ENCODE measurements around the gene SLC7A8.
A peak's percentile ranks its signal among the peaks of the same experiment; 100 is the strongest.

The SLC7A8 gene

GRCh38 chr14:23094666-23095195, 88.7 kb downstream of the SLC7A8 start, which contains the start of gene ACIN1:
ACIN1 (minus strand) TSS chr14:23095136; CDS start chr14:23095112, 24 bp downstream.
- DNase-seq (ENCODE audit: low read depth in 2 of 2) = peak; percentile 62 to 67

- DNase-seq (ENCODE audit: low read depth in 2 of 2) = no peak
Measured at GRCh38 chr14:23093991-23094665, 89.3 kb downstream of the SLC7A8 start.

- DNase-seq (ENCODE audit: low read depth in 2 of 2) = no peak
Measured at GRCh38 chr14:23093526-23093925, 89.9 kb downstream of the SLC7A8 start.

- no peak for DNase-seq (ENCODE audit: low read depth in 2 of 2)
Measured at GRCh38 chr14:23093104-23093503, 90.4 kb downstream of the SLC7A8 start.

GRCh38 chr14:23091294-23092225, 91.9 kb downstream of the SLC7A8 start:
- DNase-seq (ENCODE audit: low read depth in 2 of 2) = no peak

GRCh38 chr14:23090254-23090636, 93.2 kb downstream of the SLC7A8 start:
- DNase-seq (ENCODE audit: low read depth in 2 of 2) = no peak

GRCh38 chr14:23089498-23090253, 93.8 kb downstream of the SLC7A8 start:
- DNase-seq (ENCODE audit: low read depth in 2 of 2) = no peak

GRCh38 chr14:23086565-23086964, 96.9 kb downstream of the SLC7A8 start:
- DNase-seq (ENCODE audit: low read depth in 2 of 2) = no peak

- no peak for DNase-seq (ENCODE audit: low read depth in 2 of 2)
Measured at GRCh38 chr14:23085458-23085857, 98.0 kb downstream of the SLC7A8 start.

- DNase-seq (ENCODE audit: low read depth in 2 of 2) = no peak
Measured at GRCh38 chr14:23080474-23080873, 103.0 kb downstream of the SLC7A8 start.

- DNase-seq (ENCODE audit: low read depth in 2 of 2) = no peak
Measured at GRCh38 chr14:23079716-23080115, 103.7 kb downstream of the SLC7A8 start.

GRCh38 chr14:23078692-23079116, 104.8 kb downstream of the SLC7A8 start:
- DNase-seq (ENCODE audit: low read depth in 2 of 2) = no peak

GRCh38 chr14:23077962-23078361, 105.5 kb downstream of the SLC7A8 start:
- DNase-seq (ENCODE audit: low read depth in 2 of 2) = no peak

GRCh38 chr14:23076785-23077408, 106.6 kb downstream of the SLC7A8 start:
- no peak for DNase-seq (ENCODE audit: low read depth in 2 of 2)
